ENCODE measurements around the gene FOXO6.
A peak's percentile ranks its signal among the peaks of the same experiment; 100 is the strongest.
"Not testable (repeated sequence)": the region's sequence is repeated elsewhere in the genome, so short reads cannot be mapped to it uniquely, and the experiment has no call there.

FOXO6 gene

GRCh38 chr1:41329662-41330587, 31.3 kb upstream of the FOXO6 start:
- DNase-seq, result no peak

DNA sequence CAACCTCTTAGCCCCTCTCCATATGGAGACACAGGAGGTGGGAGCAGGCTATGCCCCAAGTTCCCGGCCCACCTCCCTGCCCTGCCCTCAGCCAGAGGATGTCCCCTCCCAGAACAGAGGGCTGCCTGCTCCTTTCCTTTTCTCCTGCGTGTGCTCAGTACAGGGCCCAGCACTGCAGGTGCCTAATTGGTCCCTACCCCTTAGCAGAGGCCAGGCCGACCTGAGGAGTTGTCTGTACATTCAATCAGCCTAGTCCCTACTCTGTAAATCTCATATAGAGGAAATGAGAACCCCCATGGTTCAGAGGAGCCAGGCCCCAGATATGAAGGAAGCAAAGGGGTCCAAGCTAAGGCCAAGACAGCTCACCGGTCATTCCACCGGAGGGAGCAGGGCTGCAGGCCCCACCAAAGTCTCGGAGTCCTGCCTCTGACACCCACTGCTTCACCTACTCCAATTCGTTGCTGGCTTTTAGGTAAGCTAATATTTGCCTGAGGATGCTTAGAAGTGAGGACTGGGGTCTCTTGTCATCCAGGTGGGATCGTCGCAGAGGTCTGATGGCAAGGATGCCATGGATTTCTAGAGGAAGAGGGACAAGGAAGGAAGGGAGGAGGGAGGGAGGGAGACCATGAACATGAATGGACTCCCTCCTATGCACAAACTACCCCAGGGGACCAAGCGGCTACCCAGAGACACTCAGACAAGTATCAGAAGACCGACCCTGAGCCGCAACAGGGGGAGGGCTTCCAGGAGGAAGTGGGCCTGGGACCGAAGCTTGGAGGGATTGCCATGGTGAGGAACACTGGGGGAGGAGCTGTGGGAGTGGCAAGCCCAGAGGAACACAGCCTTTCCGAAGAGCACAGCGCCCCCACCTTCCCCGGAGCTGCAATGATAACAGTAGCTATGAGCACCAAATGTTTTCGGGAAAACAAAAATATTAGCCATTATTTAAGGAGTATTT, 30.4 kb upstream of the FOXO6 start:
- DNase-seq, result no peak

GRCh38 chr1:41331546-41331917, 29.7 kb upstream of the FOXO6 start:
- no peak for DNase-seq

GRCh38 chr1:41332161-41332560, 29.1 kb upstream of the FOXO6 start:
- DNase-seq, result not testable (repeated sequence)

DNA sequence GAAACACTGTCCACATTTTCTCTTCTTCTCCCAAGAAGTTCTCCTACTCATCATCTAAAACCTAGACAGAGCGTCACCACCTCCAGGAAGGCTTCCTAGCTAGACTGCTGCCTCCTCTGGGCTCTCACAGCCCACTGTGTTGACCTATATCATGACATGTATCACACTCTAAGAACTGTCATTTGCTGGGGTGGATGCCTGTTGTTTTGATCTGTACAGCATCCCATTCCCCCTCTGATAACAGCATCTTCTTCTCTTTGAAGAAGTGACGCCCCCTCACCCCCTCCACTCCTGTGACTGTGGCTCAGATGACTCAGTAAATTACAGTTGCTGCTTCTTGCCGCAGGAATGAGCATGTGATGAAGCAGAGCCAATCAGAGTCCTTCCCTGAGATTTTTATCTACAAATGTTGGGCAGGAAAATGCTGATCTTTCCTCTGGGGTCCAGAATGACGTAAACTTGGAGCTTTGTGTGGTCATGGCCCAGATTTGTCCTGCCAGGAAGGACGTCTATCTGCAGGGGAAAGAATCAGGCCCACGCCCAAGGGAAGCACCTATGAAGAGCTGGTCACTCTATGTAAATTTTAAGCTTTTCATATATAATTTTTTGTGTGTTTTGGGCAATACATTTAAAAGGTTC, 28.0 kb upstream of the FOXO6 start:
- peak; percentile 84 for DNase-seq

DNA sequence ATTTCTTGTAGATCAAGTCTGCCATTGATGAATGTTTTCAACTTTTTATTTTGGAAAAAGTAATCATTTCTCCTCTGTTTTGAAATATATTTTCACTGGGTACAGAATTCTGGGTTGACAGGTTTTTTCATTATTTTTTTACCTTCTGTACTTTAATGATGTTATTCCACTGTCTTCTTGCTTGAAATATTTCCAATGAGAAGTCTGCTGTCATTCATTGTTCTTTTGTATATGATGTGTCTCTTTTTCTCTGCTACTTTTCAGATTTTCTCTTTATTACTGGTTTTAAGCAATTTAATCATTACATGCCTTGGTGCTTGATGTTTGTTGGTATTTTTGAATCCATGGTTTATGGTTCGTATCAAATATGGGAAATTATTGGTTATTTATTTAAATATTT, 22.4 kb upstream of the FOXO6 start:
- DNase-seq, result no peak

DNA sequence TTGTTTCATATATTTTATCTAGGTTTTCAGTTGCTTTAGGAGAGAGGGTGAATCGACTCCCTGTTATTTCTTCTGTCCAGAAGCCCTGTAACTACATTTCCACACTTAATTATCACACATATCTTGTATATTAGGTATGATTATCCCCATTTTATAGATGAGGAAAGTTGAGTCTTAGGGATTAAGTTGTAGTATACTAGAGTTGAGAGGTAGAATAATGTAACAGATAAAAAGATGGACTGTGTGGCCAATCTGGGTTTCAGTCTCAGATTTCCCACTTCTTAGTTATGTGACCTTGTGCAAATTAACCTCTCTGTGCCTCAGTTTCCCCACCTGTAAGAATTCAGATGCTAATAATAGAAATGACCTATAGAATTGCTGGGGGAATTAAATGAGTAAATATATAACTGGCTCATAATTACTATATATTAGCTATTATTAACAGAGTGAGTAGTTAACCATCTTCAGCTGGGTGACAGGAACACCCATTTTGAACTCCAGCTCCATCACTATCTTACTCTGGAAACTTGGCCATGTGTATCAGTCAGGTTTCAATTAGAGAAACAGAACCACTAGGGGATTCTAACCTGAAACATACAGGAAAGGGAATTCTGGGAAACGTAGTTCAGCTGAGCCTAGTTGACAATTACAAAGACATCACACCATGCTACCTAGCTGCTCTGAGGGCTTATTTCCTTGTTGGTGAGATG, 20.4 kb upstream of the FOXO6 start:
- DNase-seq, result no peak

DNA sequence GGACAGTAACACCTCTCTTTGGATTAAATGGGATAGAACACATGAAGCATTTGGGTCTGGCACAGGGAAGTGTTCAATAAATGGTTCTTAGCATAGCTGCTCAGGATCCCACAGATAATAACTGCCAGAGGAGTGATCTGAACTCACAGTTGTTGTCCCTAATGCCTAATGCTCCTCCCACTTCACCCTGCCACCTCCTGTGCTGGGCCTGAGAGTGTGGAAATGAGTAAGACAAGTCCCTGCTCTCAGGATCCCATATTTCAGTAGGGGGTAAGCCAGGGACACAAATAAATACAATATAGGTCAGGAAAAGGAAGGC, 19.9 kb upstream of the FOXO6 start:
- no peak for DNase-seq

GRCh38 chr1:41341772-41342562, 19.3 kb upstream of the FOXO6 start:
- DNase-seq, result no peak

DNA sequence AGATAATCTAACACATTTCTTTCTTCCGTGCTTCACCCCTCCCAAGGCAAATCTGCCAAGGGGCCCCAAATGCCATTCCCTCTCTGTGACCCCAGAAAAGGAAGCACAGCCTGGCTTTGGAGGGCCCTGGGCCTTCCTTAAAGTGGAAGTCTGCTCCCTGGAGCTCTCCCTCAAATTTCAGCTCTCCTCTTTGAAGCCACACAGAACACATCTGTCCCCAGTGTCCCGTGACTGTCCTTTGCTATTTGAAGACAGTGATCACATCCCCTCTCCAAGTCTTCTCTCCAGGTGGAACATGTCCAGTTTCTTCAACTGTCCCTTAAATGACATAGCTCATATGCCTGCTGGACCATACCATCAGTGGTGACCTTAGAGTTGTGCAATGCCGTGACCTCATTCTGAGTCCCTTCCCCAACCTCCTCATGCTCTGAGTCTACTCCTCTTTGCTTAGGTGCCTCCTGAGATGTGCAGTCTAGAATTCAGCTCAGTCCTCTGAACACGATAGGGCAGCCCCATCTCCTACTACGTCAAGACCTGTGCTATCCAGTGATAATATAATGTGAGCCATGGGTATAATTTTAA, 18.4 kb upstream of the FOXO6 start:
- no peak for DNase-seq

GRCh38 chr1:41343790-41344699, 17.2 kb upstream of the FOXO6 start:
- DNase-seq, result peak; percentile 52

- DNase-seq, result no peak
Observed at GRCh38 chr1:41344708-41345159, 16.5 kb upstream of the FOXO6 start.

DNA sequence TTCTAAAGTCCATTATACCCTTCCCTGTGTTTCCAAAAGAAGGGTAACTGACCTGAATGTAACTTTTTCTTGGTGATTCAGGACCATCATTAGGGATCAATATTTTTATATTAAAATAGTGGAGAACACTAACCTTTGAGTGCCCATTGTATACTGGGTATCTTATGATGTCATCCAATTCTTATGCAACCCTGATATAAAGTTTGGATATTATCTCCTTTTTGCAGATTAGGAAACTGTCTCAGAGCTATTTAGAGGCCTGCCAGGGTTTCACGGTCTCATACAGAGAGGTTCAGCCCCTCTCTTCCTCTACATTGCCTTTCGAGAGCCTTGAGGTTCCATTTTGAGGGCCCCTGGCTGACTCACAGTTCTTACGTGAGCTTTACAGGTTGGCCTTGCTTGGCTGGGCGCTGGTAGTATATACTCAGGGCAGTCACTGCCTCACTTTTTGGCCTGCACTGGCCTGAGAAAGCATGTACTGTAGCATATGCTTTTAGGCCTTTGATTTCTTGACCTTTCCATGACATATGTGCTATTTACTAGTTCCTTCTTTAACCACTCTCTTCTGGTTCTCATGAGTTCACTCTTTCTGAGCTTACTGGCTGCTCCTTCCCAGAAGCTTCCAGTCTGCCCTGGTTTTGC, 15.7 kb upstream of the FOXO6 start:
- DNase-seq, result no peak

GRCh38 chr1:41347276-41347675, 14.0 kb upstream of the FOXO6 start:
- DNase-seq, result no peak

GRCh38 chr1:41348394-41348793, 12.8 kb upstream of the FOXO6 start:
- no peak for DNase-seq

- DNase-seq, result no peak
Observed at GRCh38 chr1:41349361-41350054, 11.7 kb upstream of the FOXO6 start.

DNA sequence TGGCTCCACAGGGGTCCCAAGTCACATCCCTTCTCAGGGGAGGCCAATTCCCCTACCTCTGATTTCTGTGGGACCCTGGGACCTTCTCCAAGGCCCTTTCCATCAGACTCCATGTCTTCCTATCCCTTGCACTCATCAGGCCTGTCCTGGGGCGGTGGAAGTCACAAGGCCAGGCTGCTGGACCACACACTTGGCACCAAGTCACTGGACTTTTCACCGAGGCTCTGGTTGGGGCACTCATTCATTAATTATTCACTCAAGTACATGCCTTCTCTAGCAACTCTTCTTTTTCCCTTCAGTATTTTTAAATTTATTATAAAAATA, 11.2 kb upstream of the FOXO6 start:
- DNase-seq, result no peak

- no peak for DNase-seq
Observed at GRCh38 chr1:41351262-41352151, 9.7 kb upstream of the FOXO6 start.

All from NCI-H226 (cell line).